Caki2 (cell line): ENCODE measurements around the gene CDC34. TPM values are rescaled to one million over a fixed set of nuclear protein-coding genes. Genes with fewer than 3 reads are reported as not detected.
A peak's percentile ranks its signal among the peaks of the same experiment; 100 is the strongest.

Experiments used
- DNase-seq: peaks from one replicate; pipeline ENCODE4 v3.0.0-alpha.2; 2015; ENCODE audit warnings: low read depth
- in situ Hi-C: cut with HindIII; loops from 2 replicates; pipeline ENCODE4 v1.10.0; 2016; ENCODE audit warnings: low sequenced_read_pairs, low pct_unique_long_range_greater_than_20kb, mixed read lengths
- total RNA-seq: library from RNA; depleted of rRNA; stranded (reverse); fragments of >200 nt; shearing (Covaris generic); gene quantifications from 2 replicates; pipeline ENCODE4 v1.2.3, GENCODE V29; 2014; ENCODE audit warnings: low replicate concordance

CDC34 gene
- total RNA-seq, 1 experiment from 2014 or later: 38.4 TPM

- in situ Hi-C loops: no loop called here
These were observed 36.0 kb upstream of the CDC34 start for GRCh38 chr19:495402-496111.

GRCh38 chr19:496112-496665, 35.4 kb upstream of the CDC34 start, which contains the start of gene MADCAM1:
TSS of gene MADCAM1 (plus strand) at chr19:496486. CDS start at chr19:496500, 14 bp downstream.
- in situ Hi-C loops: no loop called here
- no peak for DNase-seq

More at GRCh38 chr19:495402-496111, 36.0 kb upstream of the CDC34 start:
- no peak for DNase-seq

- in situ Hi-C loops: no loop called here
- no peak for DNase-seq
These were observed 34.6 kb upstream of the CDC34 start for GRCh38 chr19:496986-497385.

GRCh38 chr19:497491-497868, 34.1 kb upstream of the CDC34 start:
- in situ Hi-C loops: no loop called here
- DNase-seq: no peak

- in situ Hi-C loops: no loop called here
- no peak for DNase-seq
These were observed 33.6 kb upstream of the CDC34 start for GRCh38 chr19:497869-498510.

- DNase-seq: no peak
- in situ Hi-C loops: no loop called here
These were observed 33.1 kb upstream of the CDC34 start for GRCh38 chr19:498511-498891.

GRCh38 chr19:498977-499623, 32.5 kb upstream of the CDC34 start:
- DNase-seq: no peak
- in situ Hi-C loops: no loop called here

GRCh38 chr19:501646-502045, 29.9 kb upstream of the CDC34 start:
- no peak for DNase-seq
- in situ Hi-C loops: no loop called here

GRCh38 chr19:504616-505015, 26.9 kb upstream of the CDC34 start:
- in situ Hi-C loops: no loop called here
- no peak for DNase-seq

- peak; percentile 88 for DNase-seq
- in situ Hi-C loops: no loop called here
These were observed 24.9 kb upstream of the CDC34 start for GRCh38 chr19:506404-507285.

- in situ Hi-C loops: no loop called here
- peak; percentile 97 for DNase-seq
These were observed 24.0 kb upstream of the CDC34 start, which contains the start of gene TPGS1 for GRCh38 chr19:507286-508203. TSS of gene TPGS1 (plus strand) at chr19:507497. CDS start at chr19:507507, 10 bp downstream.

- in situ Hi-C loops: no loop called here
- no peak for DNase-seq
These were observed 23.1 kb upstream of the CDC34 start for GRCh38 chr19:508204-509150.

- in situ Hi-C loops: no loop called here
- DNase-seq: peak; percentile 50
These were observed 20.9 kb upstream of the CDC34 start for GRCh38 chr19:510606-511100.

GRCh38 chr19:511101-511851, 20.3 kb upstream of the CDC34 start:
- in situ Hi-C loops: no loop called here

GRCh38 chr19:512547-513365, 18.8 kb upstream of the CDC34 start:
- in situ Hi-C loops: no loop called here
- no peak for DNase-seq

More at GRCh38 chr19:511101-511851, 20.3 kb upstream of the CDC34 start:
- DNase-seq: no peak
